Stimulated activated CD4-positive, alpha-beta T cell treated with anti-CD3 and anti-CD28 coated beads, Interleukin-12 subunit alpha, Interleukin-12 subunit beta, amount 100 ng/mL, for 48 hours (primary cell): ENCODE results near the gene EPG5.
"Not testable (repeated sequence)": the region's sequence is repeated elsewhere in the genome, so short reads cannot be mapped to it uniquely, and the experiment has no call there.

ENCODE experiments used
- DNase-seq, 3 donors: peaks; one replicate each; pipeline ENCODE4 v3.0.0-alpha.2; 2020; ENCODE audit warnings: low read depth in 2 of 3, low spot score in 1 of 3

Gene EPG5

GRCh38 chr18:45976974-45977373, 9.8 kb upstream of the EPG5 start:
- no peak for DNase-seq

- DNase-seq: no peak
Measured at GRCh38 chr18:45976566-45976965, 9.4 kb upstream of the EPG5 start.

GRCh38 chr18:45974088-45974536, 7.0 kb upstream of the EPG5 start:
- DNase-seq: peak; percentile 44 to 67 (median 51)

GRCh38 chr18:45964913-45965312, 2.2 kb downstream of the EPG5 start:
- not testable (repeated sequence) for DNase-seq

GRCh38 chr18:45962866-45963265, 4.3 kb downstream of the EPG5 start:
- no peak for DNase-seq

- peak in 1 of 3 donors; percentile 10 for DNase-seq
Measured at GRCh38 chr18:45962461-45962860, 4.7 kb downstream of the EPG5 start.

- DNase-seq: not testable (repeated sequence)
Measured at GRCh38 chr18:45959484-45959883, 7.6 kb downstream of the EPG5 start.

GRCh38 chr18:45958730-45959129, 8.4 kb downstream of the EPG5 start:
- DNase-seq: no peak

- no peak for DNase-seq
Measured at GRCh38 chr18:45958027-45958426, 9.1 kb downstream of the EPG5 start.

GRCh38 chr18:45957100-45957499, 10.0 kb downstream of the EPG5 start:
- no peak for DNase-seq

GRCh38 chr18:45954070-45954934, 12.8 kb downstream of the EPG5 start:
- DNase-seq: no peak

GRCh38 chr18:45951016-45951714, 16.0 kb downstream of the EPG5 start:
- DNase-seq: no peak

GRCh38 chr18:45945669-45946068, 21.5 kb downstream of the EPG5 start:
- no peak for DNase-seq

GRCh38 chr18:45940724-45941123, 26.4 kb downstream of the EPG5 start:
- no peak for DNase-seq

GRCh38 chr18:45939236-45939635, 27.9 kb downstream of the EPG5 start:
- DNase-seq: no peak

GRCh38 chr18:45938488-45938935, 28.6 kb downstream of the EPG5 start:
- DNase-seq: no peak

GRCh38 chr18:45935591-45936335, 31.4 kb downstream of the EPG5 start:
- DNase-seq: no peak

GRCh38 chr18:45932708-45933107, 34.4 kb downstream of the EPG5 start:
- no peak for DNase-seq

GRCh38 chr18:45930963-45931362, 36.2 kb downstream of the EPG5 start:
- DNase-seq: no peak

GRCh38 chr18:45926691-45927090, 40.4 kb downstream of the EPG5 start:
- DNase-seq: no peak

- no peak for DNase-seq
Measured at GRCh38 chr18:45926085-45926484, 41.0 kb downstream of the EPG5 start.

GRCh38 chr18:45923138-45923537, 44.0 kb downstream of the EPG5 start:
- DNase-seq: no peak
